ENCODE results near the gene SLC7A10.

DNA sequence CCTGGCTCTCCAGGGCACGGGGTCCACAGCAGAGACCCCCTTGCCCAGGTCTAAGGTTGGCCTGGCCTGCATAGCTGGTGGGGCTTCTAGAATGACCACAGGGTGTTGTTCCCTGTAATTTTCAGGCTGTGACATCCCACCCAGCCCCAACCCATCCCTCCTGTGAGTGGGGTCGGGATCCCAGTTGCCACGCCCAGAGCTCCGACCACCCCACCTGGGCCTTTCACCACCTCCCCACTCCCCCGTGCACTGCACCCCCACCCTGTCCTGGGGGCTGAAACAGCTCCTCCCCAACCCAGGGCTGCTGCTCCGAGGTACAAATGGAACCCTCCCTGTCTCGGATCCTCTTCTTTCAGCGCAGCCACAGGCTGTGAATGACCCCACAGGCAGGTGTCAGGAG is 8.4 kb upstream of the SLC7A10 start:
- TF ChIP-seq, protein P1, sequence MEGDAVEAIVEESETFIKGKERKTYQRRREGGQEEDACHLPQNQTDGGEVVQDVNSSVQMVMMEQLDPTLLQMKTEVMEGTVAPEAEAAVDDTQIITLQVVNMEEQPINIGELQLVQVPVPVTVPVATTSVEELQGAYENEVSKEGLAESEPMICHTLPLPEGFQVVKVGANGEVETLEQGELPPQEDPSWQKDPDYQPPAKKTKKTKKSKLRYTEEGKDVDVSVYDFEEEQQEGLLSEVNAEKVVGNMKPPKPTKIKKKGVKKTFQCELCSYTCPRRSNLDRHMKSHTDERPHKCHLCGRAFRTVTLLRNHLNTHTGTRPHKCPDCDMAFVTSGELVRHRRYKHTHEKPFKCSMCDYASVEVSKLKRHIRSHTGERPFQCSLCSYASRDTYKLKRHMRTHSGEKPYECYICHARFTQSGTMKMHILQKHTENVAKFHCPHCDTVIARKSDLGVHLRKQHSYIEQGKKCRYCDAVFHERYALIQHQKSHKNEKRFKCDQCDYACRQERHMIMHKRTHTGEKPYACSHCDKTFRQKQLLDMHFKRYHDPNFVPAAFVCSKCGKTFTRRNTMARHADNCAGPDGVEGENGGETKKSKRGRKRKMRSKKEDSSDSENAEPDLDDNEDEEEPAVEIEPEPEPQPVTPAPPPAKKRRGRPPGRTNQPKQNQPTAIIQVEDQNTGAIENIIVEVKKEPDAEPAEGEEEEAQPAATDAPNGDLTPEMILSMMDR (IDR thresholded peaks at IDR 0.05 in 4 of 5, conservative IDR thresholded peaks at IDR 0.05 in 1 of 5), result no peak
- no peak for TF ChIP-seq POLR2A (IDR thresholded peaks at IDR 0.05)
